Smooth muscle cell (in vitro differentiated cells): ENCODE measurements around the gene MCAT. TPM values are rescaled to one million over a fixed set of nuclear protein-coding genes. Genes with fewer than 3 reads are reported as not detected.
A peak's percentile ranks its signal among the peaks of the same experiment; 100 is the strongest.

Experiments
- DNase-seq: peaks from one replicate; lab custom pipeline; 2025; ENCODE audit not compliant: unreplicated experiment; lab: John Stamatoyannopoulos, UW
- H2AFZ ChIP-seq: fragments of 200-600 bp; sonication (generic); 2 replicates; pipeline ENCODE4 v1.6.0; 2016; ENCODE audit warnings: antibody characterized with exemption, low read depth, mild to moderate bottlenecking
- H3F3A ChIP-seq: fragments of 200-600 bp; sonication (generic); 2 replicates; pipeline ENCODE4 v1.6.0; 2017; ENCODE audit warnings: antibody characterized with exemption, low read depth
- H3K27ac ChIP-seq: fragments of 200-600 bp; sonication (generic); 2 replicates; pipeline ENCODE4 v1.5.1; 2016; ENCODE audit warnings: low read depth, mild to moderate bottlenecking
- H3K27me3 ChIP-seq: fragments of 200-600 bp; sonication (generic); 2 replicates; pipeline ENCODE4 v1.6.1; 2016; ENCODE audit warnings: low read depth, mild to moderate bottlenecking
- H3K36me3 ChIP-seq: fragments of 200-600 bp; sonication (generic); 2 replicates; pipeline ENCODE4 v1.5.1; 2016; ENCODE audit warnings: low read depth
- H3K4me1 ChIP-seq: fragments of 200-600 bp; sonication (generic); 2 replicates; pipeline ENCODE4 v1.5.1; 2016; ENCODE audit warnings: low read depth
- H3K4me2 ChIP-seq: fragments of 200-600 bp; sonication (generic); 2 replicates; pipeline ENCODE4 v1.6.0; 2016; ENCODE audit warnings: mild to moderate bottlenecking
- H3K4me3 ChIP-seq: fragments of 200-600 bp; sonication (generic); 2 replicates; pipeline ENCODE4 v1.5.1; 2016; ENCODE audit warnings: mild to moderate bottlenecking
- H3K79me2 ChIP-seq: fragments of 200-600 bp; sonication (generic); 2 replicates; pipeline ENCODE4 v1.6.0; 2016; ENCODE audit warnings: low read depth, mild to moderate bottlenecking
- H3K9ac ChIP-seq: fragments of 200-600 bp; sonication (generic); 2 replicates; pipeline ENCODE4 v1.6.0; 2016; ENCODE audit warnings: low read depth
- H3K9me3 ChIP-seq: fragments of 200-600 bp; sonication (generic); replicated peaks from 2 replicates; pipeline ENCODE4 v1.5.1; 2016; ENCODE audit warnings: low read depth
- H4K20me1 ChIP-seq: fragments of 200-600 bp; sonication (generic); 2 replicates; pipeline ENCODE4 v1.6.0; 2016; ENCODE audit warnings: low read depth
- CTCF ChIP-seq: fragments of 200-600 bp; sonication (generic); IDR thresholded peaks from 2 replicates; pipeline ENCODE4 v1.5.1; 2017; ENCODE audit warnings: borderline replicate concordance, mild to moderate bottlenecking, antibody characterized with exemption; ENCODE audit not compliant: insufficient read depth, poor library complexity, severe bottlenecking
- WGBS: methylation state at CpG from one replicate; pipeline ENCODE4 v1.1.7; 2016; ENCODE audit warnings: low lambda C conversion rate; 5-methylcytosine and 5-hydroxymethylcytosine counted together
- polyA plus RNA-seq: library from polyadenylated mRNA; unstranded; fragments of >200 nt; fragmentation: Nextera tagmentation; extraction: Ambion mirVana; gene quantifications from 2 replicates; pipeline ENCODE4 v1.2.1, GENCODE V29; 2016
- total RNA-seq: library from RNA; depleted of rRNA; stranded (reverse); fragments of >200 nt; gene quantifications from 2 replicates; pipeline ENCODE4 v1.2.3, GENCODE V29; 2014

Gene MCAT
- total and polyA plus RNA-seq, 2 experiments from 2014 or later, result 9.3 to 16.1 TPM

- no peaks in the 10 kb centered on the region for H3K36me3 ChIP-seq
- H3K4me1 ChIP-seq, result no peaks in the 10 kb centered on the region
- no peak overlapping the region for H3K4me3 ChIP-seq
- H3K9me3 ChIP-seq, result no peaks in the 10 kb centered on the region
- no peak overlapping the region for H3K9ac ChIP-seq
- no peaks in the 10 kb centered on the region for H3F3A ChIP-seq
- peak; percentile 32 for TF ChIP-seq CTCF
- H3K27me3 ChIP-seq, result no peaks in the 10 kb centered on the region
- no peak for DNase-seq
- no peak overlapping the region for H2AFZ ChIP-seq
- H3K4me2 ChIP-seq, result peak overlapping the region; percentile 88
- H4K20me1 ChIP-seq, result no peaks in the 10 kb centered on the region
- H3K27ac ChIP-seq, result no peak overlapping the region
- no peaks in the 10 kb centered on the region for H3K79me2 ChIP-seq
- WGBS, result 84% methylated on average over 6 of the region's 6 CpGs
These were observed 52.9 kb downstream of the MCAT start for GRCh38 chr22:43090130-43090789.

GRCh38 chr22:43088984-43089717, 54.0 kb downstream of the MCAT start, which contains the start of gene TTLL1:
TSS of gene TTLL1 (minus strand) at chr22:43089391. CDS start at chr22:43075586, 13,805 bp downstream.
- H2AFZ ChIP-seq, result peak within 1 kb of the TSS; percentile 90
- H3K4me1 ChIP-seq, result no peaks in the 10 kb centered on the region
- H3F3A ChIP-seq, result no peaks in the 10 kb centered on the region
- peak within 1 kb of the TSS; percentile 63 for H3K27ac ChIP-seq
- no peaks in the 10 kb centered on the region for H3K27me3 ChIP-seq
- no peaks in the 10 kb centered on the region for H3K79me2 ChIP-seq
- 5% methylated on average over 59 of the region's 64 CpGs for WGBS
- H3K4me3 ChIP-seq, result peak within 1 kb of the TSS; percentile 75
- H3K4me2 ChIP-seq, result peak within 1 kb of the TSS; percentile 88
- DNase-seq, result peak; percentile 59
- H3K9ac ChIP-seq, result peak within 1 kb of the TSS; percentile 40
- H4K20me1 ChIP-seq, result no peaks in the 10 kb centered on the region
- no peaks in the 10 kb centered on the region for H3K9me3 ChIP-seq
- no peak for TF ChIP-seq CTCF
- H3K36me3 ChIP-seq, result no peaks in the 10 kb centered on the region

- no peaks in the 10 kb centered on the region for H3F3A ChIP-seq
- H3K27me3 ChIP-seq, result no peaks in the 10 kb centered on the region
- H3K9ac ChIP-seq, result peak overlapping the region; percentile 30
- H3K4me3 ChIP-seq, result peak overlapping the region; percentile 75
- no peak overlapping the region for H3K27ac ChIP-seq
- H3K9me3 ChIP-seq, result no peaks in the 10 kb centered on the region
- H3K79me2 ChIP-seq, result no peaks in the 10 kb centered on the region
- WGBS, result 70% methylated on average over 9 of the region's 9 CpGs
- peak overlapping the region; percentile 88 for H3K4me2 ChIP-seq
- no peak for DNase-seq
- H2AFZ ChIP-seq, result peak overlapping the region; percentile 90
- no peaks in the 10 kb centered on the region for H3K36me3 ChIP-seq
- H3K4me1 ChIP-seq, result no peaks in the 10 kb centered on the region
- TF ChIP-seq CTCF, result no peak
- no peaks in the 10 kb centered on the region for H4K20me1 ChIP-seq
These were observed 54.6 kb downstream of the MCAT start for GRCh38 chr22:43088627-43088983.
